Thyroid gland (tissue), 4 donors: ENCODE measurements around the gene BOK. TPM values are rescaled to one million over a fixed set of nuclear protein-coding genes. Genes with fewer than 3 reads are reported as not detected.
A peak's percentile ranks its signal among the peaks of the same experiment; 100 is the strongest.

Experiments
- DNase-seq, 2 donors: peaks; one replicate each; pipeline ENCODE4 v3.0.0-alpha.2; 2019
- H3K27ac ChIP-seq, 3 donors: fragments of 200-600 bp; sonication (generic); 1 replicate in 2 of 3; 2 replicates in 1 of 3; pipeline ENCODE4 v1.5.1; 2016 to 2019; ENCODE audit warnings: mild to moderate bottlenecking in 1 of 3, moderate library complexity in 1 of 3
- H3K27me3 ChIP-seq: fragments of 200-600 bp; sonication (generic); one replicate; pipeline ENCODE4 v1.5.1; 2019
- H3K36me3 ChIP-seq, 2 donors: fragments of 200-600 bp; sonication (generic); one replicate each; pipeline ENCODE4 v1.5.1; 2016 to 2019
- H3K4me1 ChIP-seq, 2 donors: fragments of 200-600 bp; sonication (generic); one replicate each; pipeline ENCODE4 v1.5.1; 2017 to 2019
- H3K4me3 ChIP-seq, 3 donors: fragments of 200-600 bp; sonication (generic); replicated peaks in 1 of 3; 1 replicate in 2 of 3; 2 replicates in 1 of 3; pipeline ENCODE4 v1.5.1; 2016; ENCODE audit warnings: mild to moderate bottlenecking in 1 of 3
- H3K9me3 ChIP-seq: fragments of 200-600 bp; sonication (generic); one replicate; pipeline ENCODE4 v1.5.1; 2017
- POLR2A ChIP-seq, 2 donors: fragments of 450-650 bp; IDR thresholded peaks; one replicate each; pipeline ENCODE4 v1.6.1; 2017; ENCODE audit warnings: antibody characterized with exemption in 2 of 2, mild to moderate bottlenecking in 2 of 2, moderate library complexity in 1 of 2
- WGBS, 2 donors: methylation state at CpG; one replicate each; pipeline ENCODE4 v1.1.5; 2017; 5-methylcytosine and 5-hydroxymethylcytosine counted together
- intact Hi-C: fragments of 100-400 bp; cut with DNase I; formaldehyde crosslinking; loops from one replicate; pipeline ENCODE4 v1.15.1; 2023
- total RNA-seq, 4 donors: library from RNA; depleted of rRNA; stranded (reverse); fragments of >200 nt; gene quantifications; one replicate each; pipeline ENCODE4 v1.2.3, GENCODE V29; 2016
- TF ChIP-seq, protein P1 (sequence below), 6 experiments: fragments of 200-600 bp in 3 of 6; fragments of 450-650 bp in 3 of 6; sonication (generic) in 3 of 6; IDR thresholded peaks; one replicate each; pipeline ENCODE4 v1.5.1; 2016 to 2019; ENCODE audit warnings: antibody characterized with exemption in 6 of 6, mild to moderate bottlenecking in 2 of 6, inconsistent platforms in 1 of 6, moderate library complexity in 1 of 6

BOK gene, protein sequence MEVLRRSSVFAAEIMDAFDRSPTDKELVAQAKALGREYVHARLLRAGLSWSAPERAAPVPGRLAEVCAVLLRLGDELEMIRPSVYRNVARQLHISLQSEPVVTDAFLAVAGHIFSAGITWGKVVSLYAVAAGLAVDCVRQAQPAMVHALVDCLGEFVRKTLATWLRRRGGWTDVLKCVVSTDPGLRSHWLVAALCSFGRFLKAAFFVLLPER
- total RNA-seq: 10 to 100 TPM; 22.2 to 32.1 (median 27.0) TPM

DNA sequence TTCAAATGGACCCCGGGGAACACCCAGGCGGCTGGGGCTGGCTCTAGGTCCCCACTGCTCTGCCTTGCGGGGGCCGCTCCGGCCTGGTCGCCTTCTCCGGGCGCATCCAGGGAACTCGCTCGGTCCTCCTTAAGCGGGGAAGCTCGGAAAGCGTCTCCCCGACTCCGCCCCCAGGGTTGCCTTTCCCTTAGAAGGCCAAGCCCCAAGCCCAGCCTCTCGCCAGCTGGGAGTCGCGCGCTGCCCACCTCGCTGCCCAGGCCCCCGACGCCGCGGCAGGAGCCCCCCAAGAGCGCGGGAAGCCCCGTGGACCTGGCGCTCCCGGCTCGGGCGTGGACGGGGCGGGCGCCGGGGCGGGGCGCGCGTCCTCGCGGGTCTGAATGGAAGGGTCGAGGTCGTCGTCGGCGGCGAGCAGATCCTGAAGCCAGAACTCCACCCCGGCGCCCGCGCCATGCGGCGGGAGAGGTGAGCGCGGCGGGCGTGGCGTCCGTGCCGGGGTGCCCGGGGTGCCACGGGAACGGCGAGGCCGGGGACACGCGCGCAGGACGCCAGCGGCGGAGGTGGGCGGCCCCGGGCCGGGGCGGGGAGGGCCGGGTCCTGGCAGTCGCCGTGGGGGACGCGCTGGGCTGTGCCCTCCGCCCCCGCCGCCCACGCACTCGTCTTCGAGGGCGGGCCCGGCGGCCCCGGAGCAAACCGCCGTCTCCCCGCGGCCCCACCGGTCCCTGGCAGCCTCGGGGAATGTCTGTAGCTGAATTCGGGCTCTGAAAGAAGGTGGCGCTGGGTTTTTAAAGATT, at the start of gene BOK:
TSS of gene BOK (plus strand) at position 214 of the 791 bp plus-strand sequence. CDS start 739 bp downstream, outside the sequence.
- no peaks in the 10 kb centered on the region for H3K36me3 ChIP-seq
- H3K4me1 ChIP-seq: peaks cover 22 to 28% of the 10 kb centered on the region in 2 donors
- TF ChIP-seq POLR2A (IDR thresholded peaks at IDR 0.05): peak in 1 of 2 donors; percentile 53
- TF ChIP-seq, protein P1, sequence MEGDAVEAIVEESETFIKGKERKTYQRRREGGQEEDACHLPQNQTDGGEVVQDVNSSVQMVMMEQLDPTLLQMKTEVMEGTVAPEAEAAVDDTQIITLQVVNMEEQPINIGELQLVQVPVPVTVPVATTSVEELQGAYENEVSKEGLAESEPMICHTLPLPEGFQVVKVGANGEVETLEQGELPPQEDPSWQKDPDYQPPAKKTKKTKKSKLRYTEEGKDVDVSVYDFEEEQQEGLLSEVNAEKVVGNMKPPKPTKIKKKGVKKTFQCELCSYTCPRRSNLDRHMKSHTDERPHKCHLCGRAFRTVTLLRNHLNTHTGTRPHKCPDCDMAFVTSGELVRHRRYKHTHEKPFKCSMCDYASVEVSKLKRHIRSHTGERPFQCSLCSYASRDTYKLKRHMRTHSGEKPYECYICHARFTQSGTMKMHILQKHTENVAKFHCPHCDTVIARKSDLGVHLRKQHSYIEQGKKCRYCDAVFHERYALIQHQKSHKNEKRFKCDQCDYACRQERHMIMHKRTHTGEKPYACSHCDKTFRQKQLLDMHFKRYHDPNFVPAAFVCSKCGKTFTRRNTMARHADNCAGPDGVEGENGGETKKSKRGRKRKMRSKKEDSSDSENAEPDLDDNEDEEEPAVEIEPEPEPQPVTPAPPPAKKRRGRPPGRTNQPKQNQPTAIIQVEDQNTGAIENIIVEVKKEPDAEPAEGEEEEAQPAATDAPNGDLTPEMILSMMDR (IDR thresholded peaks at IDR 0.05): no peak
- WGBS, 2 donors: 6 to 10% methylated on average over 6 to 8 of the region's 98 CpGs
- peak within 1 kb of the TSS; percentile 44 to 70 (median 66) for H3K4me3 ChIP-seq
- intact Hi-C loops: no loop called here
- H3K9me3 ChIP-seq: no peaks in the 10 kb centered on the region
- H3K27ac ChIP-seq: peak within 1 kb of the TSS in 2 of 3 donors; percentile 32 to 57
- H3K27me3 ChIP-seq: no peaks in the 10 kb centered on the region
- peak; percentile 69 to 75 for DNase-seq

DNA sequence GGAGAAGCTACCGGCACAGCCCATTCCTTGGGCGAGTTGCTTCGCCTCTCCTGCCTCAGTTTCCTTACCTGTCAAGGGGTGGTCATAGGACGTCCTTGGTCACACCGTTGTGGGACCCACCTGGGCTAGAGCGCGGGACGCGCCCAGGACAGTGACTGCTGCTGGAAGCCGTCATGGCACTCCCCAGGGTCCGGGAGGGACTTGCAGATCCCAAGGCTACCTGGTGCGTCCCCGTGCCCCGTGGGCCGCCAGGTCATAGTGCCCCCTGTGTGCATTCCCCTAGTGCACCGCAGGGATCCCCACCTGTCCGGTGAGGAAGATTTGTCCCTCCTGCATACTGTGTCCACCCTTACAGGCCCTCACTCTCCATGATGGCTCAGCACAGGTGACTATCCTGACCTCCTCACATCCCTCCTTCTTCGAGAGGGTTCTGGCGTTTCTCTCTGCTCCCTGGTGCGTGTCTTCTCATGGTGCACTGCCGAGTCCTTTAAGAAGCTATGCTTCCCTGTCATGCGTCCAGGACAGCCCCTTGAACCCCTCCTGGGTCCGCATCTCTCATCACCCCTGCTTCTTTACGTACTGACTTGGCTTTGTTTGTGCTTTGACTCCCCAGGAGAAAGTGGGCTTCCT, 49.3 kb upstream of the BOK start:
- peak; percentile 31 to 46 for DNase-seq
- peak overlapping the region; percentile 55 to 95 (median 79) for H3K27ac ChIP-seq
- intact Hi-C loops: loop anchor here (5.0 to 10.0 kb wide), 2 partner anchors 152 to 186 kb away; partner anchors contain the start of gene FARP2
- H3K4me1 ChIP-seq: peaks cover 23 to 35% of the 10 kb centered on the region in 2 donors
- H3K4me3 ChIP-seq: peak overlapping the region; percentile 60 to 87 (median 87)
- WGBS, 2 donors: 21 to 24% methylated on average over 7 to 15 of the region's 24 CpGs
- H3K27me3 ChIP-seq: no peaks in the 10 kb centered on the region
- no peak for TF ChIP-seq POLR2A (IDR thresholded peaks at IDR 0.05)
- TF ChIP-seq, protein P1 (IDR thresholded peaks at IDR 0.05): no peak
- no peaks in the 10 kb centered on the region for H3K36me3 ChIP-seq
- no peaks in the 10 kb centered on the region for H3K9me3 ChIP-seq

DNA sequence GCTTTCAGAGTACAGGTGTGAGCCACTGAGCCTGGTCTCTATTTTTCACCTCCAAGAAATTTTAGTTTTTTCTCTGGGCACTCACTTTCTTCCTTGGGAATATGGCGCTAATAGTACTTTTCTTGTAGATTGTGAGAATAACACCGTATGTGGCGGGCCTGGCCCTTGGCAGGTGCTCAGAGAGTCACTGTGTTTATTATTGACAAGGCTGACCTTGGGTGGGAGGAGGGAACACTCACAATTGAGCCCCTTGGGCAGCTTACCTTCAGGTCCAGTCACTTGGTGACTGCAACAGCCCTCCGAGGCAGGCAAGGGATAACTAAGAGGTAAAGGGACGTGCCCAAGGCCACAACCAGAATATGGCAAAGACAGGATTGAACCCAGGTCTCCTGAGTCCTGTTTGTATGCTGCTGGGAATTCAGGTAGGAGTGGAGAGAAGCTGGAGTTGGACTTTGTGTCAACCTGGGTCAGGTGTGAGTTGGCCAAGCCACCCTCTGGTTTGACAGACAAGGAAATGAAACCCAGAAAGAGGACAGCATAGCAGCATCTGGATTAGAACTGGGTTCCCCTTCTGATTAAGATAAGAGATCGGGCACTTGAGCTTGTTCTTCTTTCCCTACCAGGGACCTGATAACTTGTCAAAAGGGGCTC, 47.3 kb upstream of the BOK start:
- intact Hi-C loops: loop anchor here (10.0 kb wide), 1 partner anchor 104 kb away; no protein-coding TSS in a partner anchor
- Histone ChIP-seq H3K27ac (no peak overlapping the region), H3K9me3 (no peaks in the 10 kb centered on the region), H3K4me3 (no peak overlapping the region), H3K27me3 (no peaks in the 10 kb centered on the region), H3K4me1 (peaks cover 17 to 23% of the 10 kb centered on the region in 2 donors), H3K36me3 (no peaks in the 10 kb centered on the region)
- TF ChIP-seq POLR2A (IDR thresholded peaks at IDR 0.05): no peak
- TF ChIP-seq, protein P1 (IDR thresholded peaks at IDR 0.05): no peak
- DNase-seq: no peak
- WGBS, 2 donors: 93 to 97% methylated on average over 6 of the region's 6 CpGs

DNA sequence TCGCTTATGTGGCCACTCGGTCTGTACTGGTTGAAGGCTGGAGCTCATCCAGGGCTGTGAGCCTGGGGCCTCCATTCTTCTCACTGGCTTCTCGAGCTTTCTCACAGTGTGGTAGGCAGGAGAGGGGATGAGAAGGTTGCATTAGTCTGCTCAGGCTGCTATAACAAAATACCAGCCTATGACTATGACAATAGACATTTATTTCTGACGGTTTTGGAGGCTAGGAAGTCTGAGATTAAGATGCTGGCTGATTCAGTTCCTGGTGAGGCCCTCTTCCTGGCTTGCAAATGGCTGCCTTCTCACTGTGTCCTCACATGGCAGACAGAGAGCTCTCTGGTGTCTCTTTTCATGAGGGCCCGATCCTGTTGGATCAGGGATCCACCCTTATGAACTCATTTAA, 44.0 kb upstream of the BOK start:
- no peak overlapping the region for H3K27ac ChIP-seq
- intact Hi-C loops: loop anchor here (10.0 kb wide), 1 partner anchor 100 kb away; no protein-coding TSS in a partner anchor
- H3K36me3 ChIP-seq: no peaks in the 10 kb centered on the region
- WGBS, 2 donors: 72 to 77% methylated on average over 5 of the region's 5 CpGs
- DNase-seq: no peak
- TF ChIP-seq, protein P1 (IDR thresholded peaks at IDR 0.05): no peak
- no peak for TF ChIP-seq POLR2A (IDR thresholded peaks at IDR 0.05)
- no peaks in the 10 kb centered on the region for H3K27me3 ChIP-seq
- H3K4me3 ChIP-seq: no peak overlapping the region
- H3K4me1 ChIP-seq: peaks cover 0 to 4% of the 10 kb centered on the region in 2 donors
- H3K9me3 ChIP-seq: no peaks in the 10 kb centered on the region
